ENCODE data around the gene CCT8L2.
"Not testable (repeated sequence)": the region's sequence is repeated elsewhere in the genome, so short reads cannot be mapped to it uniquely, and the experiment has no call there.

CCT8L2 gene

GRCh38 chr22:16563555-16564520, 28.8 kb downstream of the CCT8L2 start:
- ChIA-PET CTCF (no interaction called here), POLR2A (ENCODE audit: low non-redundant PET) (no interaction called here)
- no peak for DNase-seq (ENCODE audit: low spot score)
- no peak for TF ChIP-seq CTCF (conservative IDR thresholded peaks at IDR 0.05; ENCODE audit: low read depth)
- H3K27ac ChIP-seq: no peak overlapping the region

GRCh38 chr22:16562711-16563554, 29.7 kb downstream of the CCT8L2 start:
- TF ChIP-seq CTCF (conservative IDR thresholded peaks at IDR 0.05; ENCODE audit: low read depth): no peak
- POLR2A ChIA-PET (ENCODE audit: low non-redundant PET): no interaction called here
- no peak overlapping the region for H3K27ac ChIP-seq
- DNase-seq (ENCODE audit: low spot score): no peak
- CTCF ChIA-PET: no interaction called here

- DNase-seq (ENCODE audit: low spot score); POLR2A ChIA-PET (ENCODE audit: low non-redundant PET); H3K27ac ChIP-seq; CTCF ChIA-PET: not testable (repeated sequence)
Observed at GRCh38 chr22:16561093-16561658, 31.4 kb downstream of the CCT8L2 start.

- CTCF ChIA-PET; H3K27ac ChIP-seq; POLR2A ChIA-PET (ENCODE audit: low non-redundant PET); DNase-seq (ENCODE audit: low spot score): not testable (repeated sequence)
Observed at GRCh38 chr22:16560651-16561050, 32.0 kb downstream of the CCT8L2 start.

- CTCF ChIA-PET; DNase-seq (ENCODE audit: low spot score); H3K27ac ChIP-seq; POLR2A ChIA-PET (ENCODE audit: low non-redundant PET): not testable (repeated sequence)
Observed at GRCh38 chr22:16559996-16560395, 32.6 kb downstream of the CCT8L2 start.

GRCh38 chr22:16559056-16559955, 33.3 kb downstream of the CCT8L2 start:
- ChIA-PET CTCF (no interaction called here), POLR2A (ENCODE audit: low non-redundant PET) (no interaction called here)
- no peak for TF ChIP-seq CTCF (conservative IDR thresholded peaks at IDR 0.05; ENCODE audit: low read depth)

GRCh38 chr22:16558376-16558945, 34.1 kb downstream of the CCT8L2 start:
- DNase-seq (ENCODE audit: low spot score); POLR2A ChIA-PET (ENCODE audit: low non-redundant PET); H3K27ac ChIP-seq; CTCF ChIA-PET: not testable (repeated sequence)

More at GRCh38 chr22:16559056-16559955, 33.3 kb downstream of the CCT8L2 start:
- no peak overlapping the region for H3K27ac ChIP-seq
- no peak for DNase-seq (ENCODE audit: low spot score)

- DNase-seq (ENCODE audit: low spot score); POLR2A ChIA-PET (ENCODE audit: low non-redundant PET); CTCF ChIA-PET; H3K27ac ChIP-seq: not testable (repeated sequence)
Observed at GRCh38 chr22:16557511-16557910, 35.1 kb downstream of the CCT8L2 start.

GRCh38 chr22:16555077-16555994, 37.3 kb downstream of the CCT8L2 start:
- POLR2A ChIA-PET (ENCODE audit: low non-redundant PET): not testable (repeated sequence)

GRCh38 chr22:16543310-16543709, 49.3 kb downstream of the CCT8L2 start:
- CTCF ChIA-PET; DNase-seq (ENCODE audit: low spot score); POLR2A ChIA-PET (ENCODE audit: low non-redundant PET); H3K27ac ChIP-seq: not testable (repeated sequence)

More at GRCh38 chr22:16555077-16555994, 37.3 kb downstream of the CCT8L2 start:
- DNase-seq (ENCODE audit: low spot score); H3K27ac ChIP-seq; CTCF ChIA-PET: not testable (repeated sequence)

Data from RWPE1 (cell line).